Heart left ventricle (tissue), 16 donors: ENCODE measurements around the gene TMEM109. TPM values are rescaled to one million over a fixed set of nuclear protein-coding genes. Genes with fewer than 3 reads are reported as not detected.

Experiments used
- ATAC-seq, 4 donors: fragments of 200-7000 bp; cut with Tn5 transposase; one replicate each; pipeline ENCODE4 v1.9.1; 2020 to 2022; ENCODE audit warnings: moderate library complexity in 4 of 4, mild to moderate bottlenecking in 3 of 4, moderate number of reproducible peaks in 1 of 4
- DNase-seq, 5 donors: peaks; one replicate each; pipeline ENCODE4 v3.0.0-alpha.2; 2020
- H3K27ac ChIP-seq, 12 donors: fragments of 200-600 bp; sonication (generic) in 4 of 12; one replicate each; pipeline versions ENCODE4 v1.5.0 to v1.8.0; 2016 to 2022; ENCODE audit warnings: mild to moderate bottlenecking in 2 of 12
- H3K27me3 ChIP-seq, 9 donors: fragments of 200-600 bp; sonication (generic) in 2 of 9; one replicate each; pipeline versions ENCODE4 v1.5.1 to v1.8.0; 2016 to 2022; ENCODE audit warnings: mild to moderate bottlenecking in 3 of 9
- H3K36me3 ChIP-seq, 9 donors: fragments of 200-600 bp; sonication (generic) in 2 of 9; one replicate each; pipeline versions ENCODE4 v1.5.0 to v1.8.0; 2018 to 2022; ENCODE audit warnings: mild to moderate bottlenecking in 2 of 9
- H3K4me1 ChIP-seq, 12 donors: fragments of 200-600 bp; sonication (generic) in 4 of 12; one replicate each; pipeline versions ENCODE4 v1.5.0 to v1.8.0; 2016 to 2022; ENCODE audit warnings: mild to moderate bottlenecking in 3 of 12
- H3K4me3 ChIP-seq, 12 donors: fragments of 200-600 bp; sonication (generic) in 4 of 12; one replicate each; pipeline versions ENCODE4 v1.5.0 to v1.8.0; 2017 to 2022; ENCODE audit warnings: mild to moderate bottlenecking in 9 of 12, moderate library complexity in 4 of 12
- H3K9me3 ChIP-seq, 12 donors: fragments of 200-600 bp; sonication (generic) in 4 of 12; one replicate each; pipeline versions ENCODE4 v1.5.0 to v1.8.0; 2016 to 2022; ENCODE audit warnings: mild to moderate bottlenecking in 1 of 12
- POLR2A ChIP-seq, 2 donors: fragments of 450-650 bp; IDR thresholded peaks; one replicate each; pipeline ENCODE4 v1.6.1; 2017; ENCODE audit warnings: antibody characterized with exemption in 2 of 2, mild to moderate bottlenecking in 2 of 2, moderate library complexity in 2 of 2
- WGBS, 4 donors: extraction: QIAGEN DNeasy Blood & Tissue Kit in 2 of 4; methylation state at CpG; one replicate each; pipeline versions ENCODE4 v1.1.5 to v1.1.7; 2013 to 2018; 5-methylcytosine and 5-hydroxymethylcytosine counted together
- intact Hi-C, 10 donors: fragments of 100-400 bp; cut with DNase I; formaldehyde crosslinking; loops; one replicate each; pipeline versions ENCODE4 v1.11.1 to v1.14.2; 2022
- polyA plus RNA-seq, 2 donors: library from polyadenylated mRNA; stranded (reverse); fragments of 200-250 nt; gene quantifications; one replicate each; pipeline ENCODE4 v1.2.3, GENCODE V29; 2013
- total RNA-seq, 9 donors: library from RNA; depleted of rRNA in 2 of 9; stranded (reverse); fragments of >200 nt in 2 of 9; fragmentation: NEBNext Ultra II Directional in 3 of 9; extraction: Animal tissue kit (Norgen Biotek cat#: 25700) in 3 of 9; gene quantifications; one replicate each; pipeline versions ENCODE4 v1.1.0 to v1.2.4, GENCODE V29; 2016 to 2023
- TF ChIP-seq, protein P1 (sequence below), 12 donors: fragments of 200-600 bp; sonication (generic) in 4 of 12; IDR thresholded peaks; one replicate each; pipeline versions ENCODE4 v1.5.0 to v1.8.0; 2018 to 2022; ENCODE audit warnings: antibody characterized with exemption in 12 of 12, mild to moderate bottlenecking in 5 of 12
- donor health status: ischemic (EF 13 %, LVEDD 7.1; RV severe dilation, severe dysfunction).
- donor health status: healthy with polysubstance abuse.
- donor health status: DM: no; HTN: yes; CAD: no.
- donor health status: DM: no; HTN: no; CAD: no.
- donor health status: ischemic (EF 25% LVEDD 6.9; RV normal size, moderate dysfunction).
- donor health status: ischemic (EF 25% LVEDD 5.7; RV mildly dilated, moderate dysfunction).
- donor health status: healthy.
- donor health status: DM: yes; HTN: yes; CAD: no.
- donor health status: ischemic (EF 35%, LVEDD 5.7; RV mildly dilated, moderate dysfunction).
- donor health status: nonischemic (EF 11% LVEDD 7.7; RV severe dilation, severe dysfunction).
- donor health status: DM: yes; HTN: yes; CAD: no.
- donor health status: PGD.
- donor health status: ischemic (EF 29% LVEDD 5.4; RV normal size, mild dysfunction).
- donor health status: nonischemic (EF 23%, LVEDD 6.1; RV moderate dilation, normal function).

The TMEM109 gene
- total and polyA plus RNA-seq, 11 donors, result 71.8 to 131 (median 96.3) TPM

GRCh38 chr11:60925868-60926267 lies 11.9 kb downstream of the TMEM109 start:
- no peaks in the 10 kb centered on the region for H3K9me3 ChIP-seq
- peak overlapping the region in 1 of 12 donors; percentile 79 for H3K4me3 ChIP-seq
- DNase-seq (no peak), ATAC-seq (no peak)
- H3K27ac ChIP-seq, result no peak overlapping the region
- 80 to 83% (median 81%) methylated on average over 6 of the region's 6 CpGs for WGBS, 4 donors
- TF ChIP-seq, protein P1, sequence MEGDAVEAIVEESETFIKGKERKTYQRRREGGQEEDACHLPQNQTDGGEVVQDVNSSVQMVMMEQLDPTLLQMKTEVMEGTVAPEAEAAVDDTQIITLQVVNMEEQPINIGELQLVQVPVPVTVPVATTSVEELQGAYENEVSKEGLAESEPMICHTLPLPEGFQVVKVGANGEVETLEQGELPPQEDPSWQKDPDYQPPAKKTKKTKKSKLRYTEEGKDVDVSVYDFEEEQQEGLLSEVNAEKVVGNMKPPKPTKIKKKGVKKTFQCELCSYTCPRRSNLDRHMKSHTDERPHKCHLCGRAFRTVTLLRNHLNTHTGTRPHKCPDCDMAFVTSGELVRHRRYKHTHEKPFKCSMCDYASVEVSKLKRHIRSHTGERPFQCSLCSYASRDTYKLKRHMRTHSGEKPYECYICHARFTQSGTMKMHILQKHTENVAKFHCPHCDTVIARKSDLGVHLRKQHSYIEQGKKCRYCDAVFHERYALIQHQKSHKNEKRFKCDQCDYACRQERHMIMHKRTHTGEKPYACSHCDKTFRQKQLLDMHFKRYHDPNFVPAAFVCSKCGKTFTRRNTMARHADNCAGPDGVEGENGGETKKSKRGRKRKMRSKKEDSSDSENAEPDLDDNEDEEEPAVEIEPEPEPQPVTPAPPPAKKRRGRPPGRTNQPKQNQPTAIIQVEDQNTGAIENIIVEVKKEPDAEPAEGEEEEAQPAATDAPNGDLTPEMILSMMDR (IDR thresholded peaks at IDR 0.05), result no peak
- TF ChIP-seq POLR2A (IDR thresholded peaks at IDR 0.05), result no peak
- peaks cover 0 to 35% (median 0%) of the 10 kb centered on the region in 9 donors for H3K27me3 ChIP-seq
- H3K36me3 ChIP-seq, result peaks cover 2 to 26% (median 23%) of the 10 kb centered on the region in 9 donors
- intact Hi-C loops, result no loop called here
- peaks cover 0 to 24% (median 12%) of the 10 kb centered on the region in 12 donors for H3K4me1 ChIP-seq

DNA sequence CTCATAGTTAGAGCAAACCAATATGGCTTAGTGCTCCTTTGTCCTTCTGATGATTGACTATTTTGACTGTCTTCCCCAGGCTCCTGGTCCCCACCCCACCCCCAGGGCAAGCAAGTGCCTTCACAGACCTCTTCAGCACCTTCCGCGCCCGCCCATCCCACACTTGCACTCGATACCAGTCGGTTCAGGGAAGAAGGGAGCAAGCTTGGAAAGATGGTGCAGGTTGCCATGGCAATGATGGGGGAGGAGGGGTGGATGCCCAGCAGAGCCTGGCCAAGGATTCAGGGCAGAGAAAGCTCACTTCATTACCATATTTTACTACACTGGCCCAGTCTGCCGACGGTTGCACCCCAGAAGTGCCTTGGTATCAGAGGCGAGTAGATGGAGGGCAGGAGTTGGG lies 12.5 kb downstream of the TMEM109 start:
- no peak overlapping the region for H3K27ac ChIP-seq
- H3K4me1 ChIP-seq, result peaks cover 0 to 24% (median 12%) of the 10 kb centered on the region in 12 donors
- H3K27me3 ChIP-seq, result peaks cover 0 to 35% (median 0%) of the 10 kb centered on the region in 9 donors
- WGBS, 4 donors, result 93 to 95% (median 94%) methylated on average over 8 of the region's 8 CpGs
- DNase-seq, result no peak
- no peak overlapping the region for H3K4me3 ChIP-seq
- no peak for ATAC-seq
- intact Hi-C loops, result no loop called here
- H3K36me3 ChIP-seq, result peaks cover 1 to 19% (median 17%) of the 10 kb centered on the region in 9 donors
- no peak for TF ChIP-seq POLR2A (IDR thresholded peaks at IDR 0.05)
- TF ChIP-seq, protein P1 (IDR thresholded peaks at IDR 0.05), result no peak
- H3K9me3 ChIP-seq, result no peaks in the 10 kb centered on the region

- Histone ChIP-seq H3K27me3 (peaks cover 0 to 35% (median 0%) of the 10 kb centered on the region in 9 donors), H3K4me3 (no peak overlapping the region), H3K36me3 (peaks cover 0 to 14% (median 12%) of the 10 kb centered on the region in 9 donors), H3K27ac (no peak overlapping the region), H3K9me3 (no peaks in the 10 kb centered on the region), H3K4me1 (peaks cover 0 to 24% (median 12%) of the 10 kb centered on the region in 12 donors)
- no peak for DNase-seq
- WGBS, 4 donors, result 86 to 92% (median 89%) methylated on average over 8 of the region's 8 CpGs
- TF ChIP-seq, protein P1 (IDR thresholded peaks at IDR 0.05), result no peak
- no peak for TF ChIP-seq POLR2A (IDR thresholded peaks at IDR 0.05)
- no peak for ATAC-seq
- intact Hi-C loops, result no loop called here
These were observed 13.2 kb downstream of the TMEM109 start for GRCh38 chr11:60927061-60927592.

GRCh38 chr11:60927600-60927999 lies 13.6 kb downstream of the TMEM109 start:
- Histone ChIP-seq H3K36me3 (peaks cover 0 to 9% (median 7%) of the 10 kb centered on the region in 9 donors), H3K4me3 (no peak overlapping the region), H3K27me3 (peaks cover 0 to 35% (median 0%) of the 10 kb centered on the region in 9 donors), H3K4me1 (peaks cover 0 to 24% (median 12%) of the 10 kb centered on the region in 12 donors), H3K27ac (no peak overlapping the region), H3K9me3 (no peaks in the 10 kb centered on the region)
- intact Hi-C loops, result no loop called here
- 86 to 92% (median 87%) methylated on average over 16 of the region's 16 CpGs for WGBS, 4 donors
- TF ChIP-seq, protein P1 (IDR thresholded peaks at IDR 0.05), result no peak
- TF ChIP-seq POLR2A (IDR thresholded peaks at IDR 0.05), result no peak
- DNase-seq (no peak), ATAC-seq (no peak)
